Neural crest cell (in vitro differentiated cells): ENCODE results near the gene ING5. TPM values are rescaled to one million over a fixed set of nuclear protein-coding genes. Genes with fewer than 3 reads are reported as not detected.

ENCODE experiments used
- DNase-seq: peaks from one replicate; pipeline ENCODE4 v3.0.0; 2021; ENCODE audit warnings: low read depth, mixed read lengths, low spot score
- H3K27ac Mint-ChIP-seq: one replicate; pipeline ENCODE4 v1.8.0; 2021; ENCODE audit warnings: mild to moderate bottlenecking, mixed read lengths; ENCODE audit not compliant: unreplicated experiment
- H3K27me3 Mint-ChIP-seq: 2 replicates; pipeline ENCODE4 v1.8.0; 2021; ENCODE audit warnings: low read depth, mild to moderate bottlenecking, mixed read lengths
- H3K36me3 Mint-ChIP-seq: 2 replicates; pipeline ENCODE4 v1.8.0; 2021; ENCODE audit warnings: low read depth, mild to moderate bottlenecking, mixed read lengths
- H3K4me1 Mint-ChIP-seq: 2 replicates; pipeline ENCODE4 v1.8.0; 2021; ENCODE audit warnings: mixed read lengths
- H3K4me3 Mint-ChIP-seq: one replicate; pipeline ENCODE4 v1.8.0; 2021; ENCODE audit warnings: mild to moderate bottlenecking, mixed read lengths
- H3K9me3 Mint-ChIP-seq: 2 replicates; pipeline ENCODE4 v1.8.0; 2021; ENCODE audit warnings: mixed read lengths
- CTCF ChIP-seq: fragments of 200-600 bp; sonication (generic); conservative IDR thresholded peaks from 2 replicates; pipeline ENCODE4 v1.5.0; 2021; ENCODE audit warnings: antibody characterized with exemption, mild to moderate bottlenecking
- total RNA-seq: library from RNA; stranded (reverse); gene quantifications from 2 replicates; pipeline ENCODE4 v1.2.1, GENCODE V29; 2021

Gene ING5
- total RNA-seq, 1 donor from 2014 or later = 61.9 TPM

DNA sequence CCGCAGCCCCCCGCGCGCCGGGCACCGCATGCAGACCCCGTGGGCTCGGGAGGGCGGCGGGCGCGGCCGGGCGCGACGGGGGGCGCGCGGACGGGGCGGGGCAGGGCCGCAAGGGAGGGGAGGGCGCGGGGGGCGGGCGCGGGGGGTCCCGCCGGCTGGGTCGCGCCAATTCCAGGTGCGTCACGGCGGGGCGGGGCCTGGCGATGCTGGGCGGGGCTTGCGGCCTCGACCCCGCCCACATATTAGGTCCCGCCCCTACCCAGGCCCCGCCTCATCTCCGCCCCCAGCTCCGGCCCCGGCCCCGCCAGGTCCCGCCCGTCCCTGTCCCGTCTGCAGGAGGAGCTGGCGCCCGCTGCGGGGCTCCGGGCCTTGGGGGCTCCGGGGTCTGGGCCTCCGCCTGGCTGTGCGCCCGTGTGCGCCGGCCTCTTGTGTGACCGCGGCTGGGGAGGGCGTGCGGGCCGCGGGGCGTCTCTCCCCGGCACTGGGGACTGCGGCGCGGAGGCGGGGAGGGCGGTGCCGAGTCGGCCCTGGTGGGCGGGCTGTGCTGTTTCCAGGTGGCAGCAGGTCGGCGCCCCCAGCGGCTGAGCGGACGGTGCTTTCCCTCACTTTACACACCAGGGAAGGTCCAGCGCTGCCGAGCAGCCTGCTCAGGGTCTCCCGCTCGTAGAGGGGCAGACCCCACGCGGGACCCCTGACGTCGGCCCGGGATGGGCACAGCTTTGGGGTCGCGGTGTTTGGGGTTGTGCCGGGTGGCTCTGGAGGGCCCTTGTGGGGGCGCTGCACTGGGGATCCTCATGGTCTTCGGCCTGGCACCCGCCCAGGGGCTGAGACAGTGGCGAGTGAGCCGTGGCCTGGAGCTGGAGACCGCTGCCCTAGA is 554 bp downstream of the ING5 start:
- peaks cover 28% of the 10 kb centered on the region for H3K36me3 Mint-ChIP-seq
- peak; percentile 62 for TF ChIP-seq CTCF
- peak overlapping the region; percentile 64 for H3K27ac Mint-ChIP-seq
- peak overlapping the region; percentile 95 for H3K4me3 Mint-ChIP-seq
- H3K9me3 Mint-ChIP-seq = peaks cover 6% of the 10 kb centered on the region
- no peaks in the 10 kb centered on the region for H3K27me3 Mint-ChIP-seq
- DNase-seq = peak; percentile 78
- H3K4me1 Mint-ChIP-seq = peaks cover 22% of the 10 kb centered on the region

DNA sequence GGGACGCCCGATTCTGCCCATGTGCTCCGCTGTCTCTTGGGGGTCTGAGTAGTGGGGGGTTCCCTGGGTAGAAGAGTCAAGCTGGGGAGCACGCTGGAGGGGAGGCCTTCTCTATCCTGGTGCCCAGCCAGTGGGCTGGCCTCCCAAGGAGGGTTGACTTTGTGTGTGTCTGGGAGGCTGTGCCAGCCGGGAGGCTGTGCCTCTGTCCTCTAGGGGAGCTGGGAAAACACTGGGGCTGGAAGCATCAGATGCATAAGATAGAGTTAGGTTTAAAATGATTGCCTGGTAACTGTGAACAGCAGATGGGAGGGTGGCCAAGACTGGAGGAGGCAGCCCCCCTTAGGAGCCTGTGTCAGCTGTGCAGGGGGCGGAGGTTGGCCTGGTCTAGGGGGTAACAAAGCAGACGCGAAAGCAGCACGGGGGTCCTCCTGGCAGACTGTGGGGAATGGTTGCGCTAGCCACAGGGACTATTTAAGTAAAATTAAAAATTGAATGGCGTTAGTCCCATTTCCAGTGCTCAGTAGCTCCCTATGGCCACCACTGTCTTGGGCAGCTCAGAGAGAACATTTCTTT is 1.3 kb downstream of the ING5 start:
- peaks cover 33% of the 10 kb centered on the region for H3K36me3 Mint-ChIP-seq
- no peak for DNase-seq
- peaks cover 20% of the 10 kb centered on the region for H3K4me1 Mint-ChIP-seq
- peak overlapping the region; percentile 95 for H3K4me3 Mint-ChIP-seq
- no peaks in the 10 kb centered on the region for H3K27me3 Mint-ChIP-seq
- peak overlapping the region; percentile 64 for H3K27ac Mint-ChIP-seq
- TF ChIP-seq CTCF = no peak
- peaks cover 6% of the 10 kb centered on the region for H3K9me3 Mint-ChIP-seq

DNA sequence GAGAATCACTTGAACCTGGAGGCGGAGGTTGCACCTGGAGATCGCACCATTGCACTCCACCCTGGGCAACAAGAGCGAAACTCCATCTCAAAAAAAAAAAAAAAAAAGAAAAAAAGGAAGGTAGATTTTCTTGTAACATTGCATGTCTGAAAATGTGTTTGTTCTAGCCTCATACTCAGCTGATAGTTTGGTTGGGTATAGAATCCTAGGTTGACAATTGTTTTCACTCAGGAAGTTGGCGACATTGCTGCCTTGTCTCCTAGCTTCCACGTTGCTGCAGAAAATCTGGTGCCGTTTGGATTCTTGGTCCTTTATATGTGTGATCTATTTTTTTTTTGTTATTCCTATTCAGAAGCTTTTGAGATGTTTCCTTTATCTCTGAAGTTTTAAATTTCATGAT is 4.7 kb downstream of the ING5 start:
- peaks cover 50% of the 10 kb centered on the region for H3K36me3 Mint-ChIP-seq
- no peaks in the 10 kb centered on the region for H3K27me3 Mint-ChIP-seq
- no peak for DNase-seq
- H3K9me3 Mint-ChIP-seq = peaks cover 6% of the 10 kb centered on the region
- no peak overlapping the region for H3K27ac Mint-ChIP-seq
- no peak overlapping the region for H3K4me3 Mint-ChIP-seq
- H3K4me1 Mint-ChIP-seq = peaks cover 6% of the 10 kb centered on the region
- no peak for TF ChIP-seq CTCF

- no peak for DNase-seq
- H3K4me1 Mint-ChIP-seq = no peaks in the 10 kb centered on the region
- peaks cover 6% of the 10 kb centered on the region for H3K9me3 Mint-ChIP-seq
- no peaks in the 10 kb centered on the region for H3K27me3 Mint-ChIP-seq
- H3K36me3 Mint-ChIP-seq = peaks cover 55% of the 10 kb centered on the region
- peak overlapping the region; percentile 63 for H3K27ac Mint-ChIP-seq
- TF ChIP-seq CTCF = no peak
- peak overlapping the region; percentile 66 for H3K4me3 Mint-ChIP-seq
Observed at GRCh38 chr2:241708879-241709278, 7.0 kb downstream of the ING5 start.

- DNase-seq = no peak
Observed at GRCh38 chr2:241719093-241719492, 17.3 kb downstream of the ING5 start.

More at GRCh38 chr2:241719093-241719492, 17.3 kb downstream of the ING5 start:
- Mint-ChIP-seq H3K36me3 (peaks cover 54% of the 10 kb centered on the region), H3K4me3 (no peak overlapping the region), H3K27ac (no peak overlapping the region), H3K9me3 (peaks cover 2% of the 10 kb centered on the region), H3K4me1 (no peaks in the 10 kb centered on the region), H3K27me3 (no peaks in the 10 kb centered on the region)
- TF ChIP-seq CTCF = no peak
